DMS79 (cell line): ENCODE measurements around the gene NXT1.
"Not testable (repeated sequence)": the region's sequence is repeated elsewhere in the genome, so short reads cannot be mapped to it uniquely, and the experiment has no call there.

Experiments used
- DNase-seq: peaks from one replicate; lab custom pipeline; 2025; lab: John Stamatoyannopoulos, UW

Gene NXT1

GRCh38 chr20:23350196-23350903 is at the start of gene NXT1:
Gene NXT1 (plus strand): TSS chr20:23350791. CDS start chr20:23354042, 3,251 bp downstream.
- DNase-seq, result peak; percentile 93

DNA sequence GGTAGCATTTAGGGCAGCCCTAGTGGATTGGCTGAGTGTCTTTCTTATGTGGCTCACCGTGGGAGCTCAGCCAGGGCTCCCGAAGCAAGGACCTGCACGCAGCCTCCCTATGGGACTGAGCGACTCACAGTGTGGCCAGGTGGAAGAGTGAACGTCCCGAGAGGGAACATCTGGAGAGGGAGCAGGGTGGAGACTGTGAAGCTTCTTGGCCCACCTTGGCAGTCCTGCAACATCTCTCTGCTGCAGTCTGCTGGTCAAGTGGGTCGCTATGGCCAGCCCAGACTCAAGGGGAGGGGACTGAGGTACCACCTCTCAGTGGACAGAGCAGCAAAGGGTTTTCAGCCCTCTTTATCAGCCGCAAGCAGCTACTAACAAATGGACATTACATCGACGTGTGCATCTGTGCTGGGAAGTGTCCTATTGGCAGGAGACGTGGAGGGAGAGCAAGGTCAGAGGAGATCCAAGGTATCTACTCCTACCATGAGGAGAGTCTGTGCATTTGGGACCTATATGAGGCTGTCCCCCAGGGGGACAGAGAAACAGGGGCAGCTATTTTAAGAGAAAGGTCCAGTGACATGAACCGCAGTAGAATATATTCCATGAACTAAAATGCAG is 49.0 kb upstream of the NXT1 start:
- DNase-seq, result no peak

- DNase-seq, result no peak
These were observed 48.2 kb upstream of the NXT1 start for GRCh38 chr20:23302386-23302785.

DNA sequence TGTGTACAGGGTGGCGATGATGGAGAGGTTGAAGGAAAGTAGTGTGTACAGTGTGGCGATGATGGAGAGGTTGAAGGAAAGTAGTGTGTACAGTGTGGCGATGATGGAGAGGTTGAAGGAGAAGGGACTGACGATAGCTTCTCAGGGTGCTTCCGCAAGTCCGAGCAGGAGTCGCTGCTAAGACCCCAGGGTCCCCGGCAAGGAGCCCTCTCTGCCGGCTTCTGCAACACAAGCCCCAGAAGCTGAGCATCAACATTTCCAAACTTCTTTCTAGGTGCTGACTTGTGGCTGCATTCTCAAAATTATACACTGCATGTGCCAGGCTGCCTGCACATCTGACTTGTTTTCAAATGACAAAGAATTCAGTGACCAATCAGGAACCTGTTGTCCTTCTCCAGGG is 47.8 kb upstream of the NXT1 start:
- DNase-seq, result no peak

GRCh38 chr20:23303325-23304102 is 47.1 kb upstream of the NXT1 start:
- no peak for DNase-seq

DNA sequence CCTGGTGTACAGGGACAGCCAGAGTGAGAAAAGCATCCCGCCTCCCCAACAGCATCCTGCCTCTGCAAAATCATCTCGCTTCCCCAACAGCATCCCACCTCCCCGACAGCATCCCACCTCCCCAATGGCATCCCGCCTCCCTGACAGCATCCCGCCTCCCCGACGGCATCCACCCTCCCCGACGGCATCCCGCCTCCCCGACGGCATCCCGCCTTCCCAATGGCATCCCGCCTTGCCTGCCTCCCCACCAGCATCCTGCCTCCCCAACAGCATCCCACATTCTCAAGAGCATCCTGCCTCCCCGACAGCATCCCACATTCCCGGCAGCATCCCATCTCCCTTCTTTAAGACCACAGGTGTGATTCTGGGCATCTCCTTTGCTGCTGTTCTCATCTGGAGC is 46.0 kb upstream of the NXT1 start:
- DNase-seq, result no peak

- DNase-seq, result no peak
These were observed 45.5 kb upstream of the NXT1 start for GRCh38 chr20:23305098-23305497.

- DNase-seq, result not testable (repeated sequence)
These were observed 43.2 kb upstream of the NXT1 start for GRCh38 chr20:23307393-23307792.

GRCh38 chr20:23308024-23308423 is 42.6 kb upstream of the NXT1 start:
- DNase-seq, result no peak

- DNase-seq, result no peak
These were observed 41.7 kb upstream of the NXT1 start for GRCh38 chr20:23308908-23309307.

DNA sequence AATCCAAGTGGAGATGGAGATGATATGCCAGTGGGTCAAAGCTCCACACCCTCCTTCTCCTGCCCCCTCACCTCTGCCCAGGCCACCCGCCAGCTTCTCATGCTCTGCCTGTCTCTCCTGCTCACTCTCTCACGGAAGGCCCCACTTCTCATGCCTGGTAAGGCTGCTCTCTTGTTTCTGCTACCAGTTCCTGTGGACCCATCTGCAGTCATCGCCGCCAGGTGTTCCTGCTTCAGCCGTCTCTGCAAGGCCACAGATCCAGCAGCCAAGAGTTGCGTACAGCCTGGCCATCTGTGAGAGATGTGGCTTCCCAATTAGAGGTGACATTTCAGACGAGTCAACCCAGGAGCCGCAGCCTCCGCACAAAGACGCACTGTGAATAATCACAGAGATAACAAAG is 40.8 kb upstream of the NXT1 start:
- no peak for DNase-seq

DNA sequence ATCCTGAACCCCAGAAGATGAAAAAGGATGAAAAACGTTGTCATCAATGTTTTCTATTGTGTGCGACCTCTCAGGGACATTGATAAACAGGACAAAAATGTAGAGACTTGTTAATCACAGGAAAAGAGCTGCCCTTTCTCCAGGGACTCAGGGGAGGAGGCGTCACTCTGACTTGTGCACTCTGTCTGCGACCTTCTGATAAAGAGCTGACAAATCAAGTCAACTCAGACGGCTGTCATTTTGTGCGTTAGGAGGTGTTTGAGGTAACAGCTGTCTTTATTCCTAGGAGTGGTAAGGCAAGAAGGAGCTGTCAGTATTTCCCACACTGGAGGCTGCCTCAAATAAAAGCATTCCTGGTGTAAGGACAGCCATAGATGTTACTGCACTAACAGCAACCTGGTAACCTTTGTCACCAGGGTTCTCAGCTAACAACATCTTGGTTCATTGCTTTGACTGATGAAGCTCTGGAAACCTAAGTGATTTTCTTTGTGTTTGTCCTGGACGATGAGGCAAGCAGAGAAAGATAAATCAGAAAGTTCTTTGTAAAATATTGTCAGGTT is 38.6 kb upstream of the NXT1 start:
- no peak for DNase-seq

- DNase-seq, result no peak
These were observed 37.3 kb upstream of the NXT1 start for GRCh38 chr20:23313271-23313670.

GRCh38 chr20:23314699-23315098 is 35.9 kb upstream of the NXT1 start:
- no peak for DNase-seq

DNA sequence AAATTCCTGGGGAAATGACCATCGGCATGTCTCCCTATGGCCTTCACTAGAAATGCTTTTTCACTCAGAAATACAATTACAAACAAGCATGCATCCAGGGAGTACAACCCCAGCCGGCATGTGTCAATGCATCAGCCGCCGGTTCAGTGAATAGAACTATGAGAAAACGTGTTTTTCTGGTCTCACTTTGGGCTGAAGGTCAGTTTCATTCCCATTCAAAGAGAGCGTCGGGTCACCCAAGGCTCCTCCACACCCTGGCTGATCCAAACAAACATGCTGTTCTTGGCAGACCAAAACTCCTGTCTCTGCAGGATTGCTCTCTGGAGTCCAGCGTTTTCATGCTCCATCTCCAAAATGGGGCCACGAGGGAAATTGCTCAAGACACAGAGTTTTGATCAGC is 35.5 kb upstream of the NXT1 start:
- no peak for DNase-seq

- no peak for DNase-seq
These were observed 34.0 kb upstream of the NXT1 start for GRCh38 chr20:23316626-23317025.

DNA sequence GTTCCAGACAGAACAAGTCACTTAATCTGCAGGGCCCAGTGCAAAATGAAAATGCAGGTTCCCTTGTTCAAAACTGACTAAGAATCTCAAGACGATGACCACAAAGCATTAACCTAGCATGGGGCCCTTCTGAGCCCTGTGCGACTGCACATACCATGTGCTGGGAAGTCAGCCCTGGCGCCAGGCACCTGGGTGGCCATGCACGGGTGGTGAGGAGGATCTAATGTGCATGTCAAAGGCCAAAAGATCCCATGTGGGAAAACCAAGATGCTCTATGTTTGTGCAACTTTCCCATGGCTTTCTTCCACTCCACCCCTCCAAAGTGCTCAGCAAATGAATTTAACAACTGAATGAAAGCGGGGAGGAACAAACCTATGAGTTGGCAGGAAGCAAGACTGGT is 33.5 kb upstream of the NXT1 start:
- no peak for DNase-seq

DNA sequence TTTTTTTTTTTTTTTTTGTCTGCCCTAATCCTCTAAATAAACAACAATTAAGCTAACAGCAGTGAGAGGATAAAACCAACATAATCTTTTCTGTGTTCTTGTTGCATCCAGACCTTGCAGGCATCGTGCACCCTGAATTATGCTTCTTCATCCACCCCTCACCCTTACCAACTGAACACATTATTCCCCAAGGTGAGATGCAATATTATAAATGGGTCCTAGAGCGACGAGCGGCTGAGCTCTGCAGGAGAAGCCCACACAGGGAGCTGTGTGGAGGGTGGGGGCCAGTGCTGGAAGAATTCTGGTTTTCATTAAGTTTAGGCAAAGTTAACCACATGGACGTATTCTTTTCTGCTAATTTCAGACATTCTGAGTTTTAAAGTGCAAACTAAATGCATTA is 32.2 kb upstream of the NXT1 start:
- DNase-seq, result no peak

DNA sequence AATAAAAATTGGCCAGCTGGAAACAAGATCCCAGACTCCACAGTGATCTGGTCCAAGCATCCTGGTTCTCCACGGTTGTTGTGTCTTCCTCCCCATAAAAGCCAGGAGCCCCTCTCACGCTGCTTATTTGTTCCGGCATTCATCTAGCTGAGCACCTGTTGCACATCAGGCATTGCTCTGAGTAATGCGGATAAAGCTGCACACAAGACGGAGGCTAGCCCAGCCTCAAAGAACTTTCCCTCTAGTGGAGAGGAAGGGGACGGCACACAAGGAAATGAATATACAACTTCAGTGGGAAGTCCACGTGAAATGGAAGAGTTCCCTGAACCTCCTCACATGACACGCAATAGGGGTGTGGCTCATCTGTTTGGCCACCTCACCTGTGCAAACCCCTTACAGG is 30.3 kb upstream of the NXT1 start:
- no peak for DNase-seq

- no peak for DNase-seq
These were observed 25.5 kb upstream of the NXT1 start for GRCh38 chr20:23325107-23325506.

DNA sequence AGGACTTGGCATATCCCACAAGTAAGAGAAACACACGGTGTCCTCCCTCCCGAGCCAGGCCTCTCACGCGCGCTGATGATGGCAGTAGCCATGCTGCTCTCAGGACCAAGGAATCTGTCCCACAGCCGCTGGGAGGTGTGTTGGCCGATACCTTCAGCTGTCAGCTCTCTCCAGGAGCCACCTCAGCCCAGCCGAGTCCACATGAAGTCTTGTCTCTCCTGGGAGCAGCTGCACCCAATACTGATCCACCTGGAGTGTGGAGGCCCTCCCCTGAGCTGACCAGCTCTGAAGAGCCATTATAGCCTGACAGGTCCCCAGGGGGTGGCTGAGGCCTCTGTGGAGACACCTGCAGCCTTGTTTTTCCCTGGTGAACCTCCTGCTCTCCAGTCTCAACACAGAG is 23.8 kb upstream of the NXT1 start:
- DNase-seq, result no peak

DNA sequence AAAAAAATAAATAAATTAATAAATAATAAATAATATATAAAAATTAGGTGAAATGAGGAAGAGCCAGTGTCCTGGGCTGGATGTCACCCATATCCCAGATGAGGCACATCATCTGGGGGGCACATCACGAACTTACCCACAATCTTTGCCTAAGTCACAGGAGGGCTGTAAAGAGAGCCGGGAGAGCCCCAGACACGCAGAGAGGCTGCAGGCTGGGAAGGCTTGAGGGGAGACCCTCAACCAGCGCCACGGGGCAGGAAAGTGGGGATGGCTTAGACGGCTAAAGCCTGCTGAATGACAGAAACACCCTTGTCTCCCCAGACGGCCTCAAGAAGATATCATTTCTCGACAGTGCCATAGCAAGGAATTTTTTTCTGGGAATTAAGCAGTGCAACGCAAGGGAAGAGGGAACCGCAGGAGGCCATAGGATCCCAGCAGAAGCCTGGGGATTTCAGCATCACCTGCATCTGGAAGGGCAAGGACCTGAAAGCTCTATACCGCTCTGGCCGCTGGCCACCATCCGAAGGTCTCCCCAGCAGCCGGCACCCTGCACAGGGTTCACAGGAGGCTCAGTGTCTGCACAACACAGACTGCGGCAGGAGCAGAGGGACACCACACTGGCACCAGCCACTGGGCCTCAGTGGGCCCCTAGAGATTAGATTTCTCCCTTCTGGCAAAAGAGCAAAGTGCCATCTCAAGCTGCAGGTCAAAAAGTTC is 22.8 kb upstream of the NXT1 start:
- no peak for DNase-seq
